ENCODE data around the gene LEMD3. TPM values are rescaled to one million over a fixed set of nuclear protein-coding genes. Genes with fewer than 3 reads are reported as not detected.

Gene LEMD3
- total RNA-seq, 4 donors from 2014 or later, result 35.6 to 75.9 (median 41.9) TPM

- no peak for TF ChIP-seq POLR2A (IDR thresholded peaks at IDR 0.05)
- TF ChIP-seq, protein P1, sequence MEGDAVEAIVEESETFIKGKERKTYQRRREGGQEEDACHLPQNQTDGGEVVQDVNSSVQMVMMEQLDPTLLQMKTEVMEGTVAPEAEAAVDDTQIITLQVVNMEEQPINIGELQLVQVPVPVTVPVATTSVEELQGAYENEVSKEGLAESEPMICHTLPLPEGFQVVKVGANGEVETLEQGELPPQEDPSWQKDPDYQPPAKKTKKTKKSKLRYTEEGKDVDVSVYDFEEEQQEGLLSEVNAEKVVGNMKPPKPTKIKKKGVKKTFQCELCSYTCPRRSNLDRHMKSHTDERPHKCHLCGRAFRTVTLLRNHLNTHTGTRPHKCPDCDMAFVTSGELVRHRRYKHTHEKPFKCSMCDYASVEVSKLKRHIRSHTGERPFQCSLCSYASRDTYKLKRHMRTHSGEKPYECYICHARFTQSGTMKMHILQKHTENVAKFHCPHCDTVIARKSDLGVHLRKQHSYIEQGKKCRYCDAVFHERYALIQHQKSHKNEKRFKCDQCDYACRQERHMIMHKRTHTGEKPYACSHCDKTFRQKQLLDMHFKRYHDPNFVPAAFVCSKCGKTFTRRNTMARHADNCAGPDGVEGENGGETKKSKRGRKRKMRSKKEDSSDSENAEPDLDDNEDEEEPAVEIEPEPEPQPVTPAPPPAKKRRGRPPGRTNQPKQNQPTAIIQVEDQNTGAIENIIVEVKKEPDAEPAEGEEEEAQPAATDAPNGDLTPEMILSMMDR (IDR thresholded peaks at IDR 0.05), result no peak
- no peak for DNase-seq
- Histone ChIP-seq H3K9me3 (no peaks in the 10 kb centered on the region), H3K4me3 (no peak overlapping the region), H3K36me3 (peaks cover 0 to 3% of the 10 kb centered on the region in 2 donors), H3K27ac (no peak overlapping the region), H3K4me1 (peaks cover 0 to 2% of the 10 kb centered on the region in 2 donors), H3K27me3 (no peaks in the 10 kb centered on the region)
- intact Hi-C loops (cut with DNase I; ENCODE audit: low total_unique reads), result no loop called here
These were observed 34.0 kb downstream of the LEMD3 start for GRCh38 chr12:65203376-65203775.

- DNase-seq, result no peak
- Histone ChIP-seq H3K36me3 (peaks cover 0 to 3% of the 10 kb centered on the region in 2 donors), H3K27me3 (no peaks in the 10 kb centered on the region), H3K4me1 (no peaks in the 10 kb centered on the region), H3K4me3 (no peak overlapping the region), H3K27ac (no peak overlapping the region), H3K9me3 (no peaks in the 10 kb centered on the region)
- intact Hi-C loops (cut with DNase I; ENCODE audit: low total_unique reads), result no loop called here
- TF ChIP-seq POLR2A (IDR thresholded peaks at IDR 0.05), result no peak
- TF ChIP-seq, protein P1 (IDR thresholded peaks at IDR 0.05), result no peak
These were observed 35.6 kb downstream of the LEMD3 start for GRCh38 chr12:65204886-65205525.

DNA sequence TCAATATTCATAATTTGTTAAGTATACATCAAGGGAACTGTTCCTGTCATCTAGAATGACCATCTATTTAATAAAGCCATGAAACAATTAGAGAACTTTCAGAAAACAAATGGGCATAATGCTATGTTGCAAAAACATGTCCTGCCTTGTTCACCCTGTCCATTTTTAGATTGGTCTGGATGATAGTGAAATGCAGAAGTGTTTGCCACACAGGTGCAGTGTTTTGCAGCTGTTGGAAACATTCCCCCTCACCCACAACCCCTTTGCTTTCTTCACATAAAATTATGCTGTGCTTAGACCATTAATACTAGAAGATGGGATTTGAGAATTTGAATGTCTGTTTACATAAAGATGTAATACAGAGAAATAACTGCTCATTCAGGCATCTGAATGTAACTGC is 36.5 kb downstream of the LEMD3 start:
- Histone ChIP-seq H3K36me3 (peaks cover 0 to 3% of the 10 kb centered on the region in 2 donors), H3K27ac (no peak overlapping the region), H3K4me1 (no peaks in the 10 kb centered on the region), H3K4me3 (no peak overlapping the region), H3K27me3 (no peaks in the 10 kb centered on the region), H3K9me3 (no peaks in the 10 kb centered on the region)
- DNase-seq, result no peak
- TF ChIP-seq, protein P1 (IDR thresholded peaks at IDR 0.05), result no peak
- intact Hi-C loops (cut with DNase I; ENCODE audit: low total_unique reads), result no loop called here

GRCh38 chr12:65208125-65208524 is 38.7 kb downstream of the LEMD3 start:
- intact Hi-C loops (cut with DNase I; ENCODE audit: low total_unique reads), result no loop called here
- no peaks in the 10 kb centered on the region for H3K4me1 ChIP-seq
- H3K27me3 ChIP-seq, result no peaks in the 10 kb centered on the region
- TF ChIP-seq POLR2A (IDR thresholded peaks at IDR 0.05), result no peak
- TF ChIP-seq, protein P1 (IDR thresholded peaks at IDR 0.05), result no peak
- no peaks in the 10 kb centered on the region for H3K9me3 ChIP-seq
- H3K4me3 ChIP-seq, result no peak overlapping the region
- H3K36me3 ChIP-seq, result peaks cover 0 to 3% of the 10 kb centered on the region in 2 donors
- no peak overlapping the region for H3K27ac ChIP-seq
- no peak for DNase-seq

- Histone ChIP-seq H3K9me3 (no peaks in the 10 kb centered on the region), H3K27me3 (no peaks in the 10 kb centered on the region), H3K27ac (no peak overlapping the region), H3K36me3 (peaks cover 0 to 3% of the 10 kb centered on the region in 2 donors), H3K4me1 (no peaks in the 10 kb centered on the region), H3K4me3 (no peak overlapping the region)
- intact Hi-C loops (cut with DNase I; ENCODE audit: low total_unique reads), result no loop called here
- DNase-seq, result no peak
- TF ChIP-seq POLR2A (IDR thresholded peaks at IDR 0.05), result no peak
- TF ChIP-seq, protein P1 (IDR thresholded peaks at IDR 0.05), result no peak
These were observed 39.7 kb downstream of the LEMD3 start for GRCh38 chr12:65208964-65209654.

Measured in uterus (tissue), 4 donors.